Measurements from ENCODE around the gene KRT28.

KRT28 gene, protein sequence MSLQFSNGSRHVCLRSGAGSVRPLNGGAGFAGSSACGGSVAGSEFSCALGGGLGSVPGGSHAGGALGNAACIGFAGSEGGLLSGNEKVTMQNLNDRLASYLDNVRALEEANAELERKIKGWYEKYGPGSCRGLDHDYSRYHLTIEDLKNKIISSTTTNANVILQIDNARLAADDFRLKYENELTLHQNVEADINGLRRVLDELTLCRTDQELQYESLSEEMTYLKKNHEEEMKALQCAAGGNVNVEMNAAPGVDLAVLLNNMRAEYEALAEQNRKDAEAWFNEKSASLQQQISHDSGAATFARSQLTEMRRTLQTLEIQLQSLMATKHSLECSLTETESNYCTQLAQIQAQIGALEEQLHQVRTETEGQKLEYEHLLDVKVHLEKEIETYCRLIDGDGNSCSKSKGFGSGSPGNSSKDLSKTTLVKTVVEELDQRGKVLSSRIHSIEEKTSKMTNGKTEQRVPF

GRCh38 chr17:40799859-40800258 is at the start of gene KRT28:
KRT28 (minus strand) TSS chr17:40799959; CDS start chr17:40799893, 66 bp downstream.
- no peak for DNase-seq (ENCODE audit: low read depth, low spot score)
- Histone ChIP-seq H3K4me3 (ENCODE audit: low read length) (no peak within 1 kb of the TSS), H3K36me3 (ENCODE audit: control insufficient read depth, insufficient read depth, low read length) (no peaks in the 10 kb centered on the region), H3K27me3 (ENCODE audit: control insufficient read depth, insufficient read depth, low read length) (no peaks in the 10 kb centered on the region), H3K4me1 (ENCODE audit: control insufficient read depth, insufficient read depth, low read length) (no peaks in the 10 kb centered on the region), H3K27ac (ENCODE audit: low read length) (no peak within 1 kb of the TSS), H3K9me3 (ENCODE audit: control insufficient read depth, insufficient read depth, low read length) (no peaks in the 10 kb centered on the region)
- no CpG with 5 or more reads among the region's 3 CpGs for WGBS (ENCODE audit: insufficient coverage, insufficient read length)

DNA sequence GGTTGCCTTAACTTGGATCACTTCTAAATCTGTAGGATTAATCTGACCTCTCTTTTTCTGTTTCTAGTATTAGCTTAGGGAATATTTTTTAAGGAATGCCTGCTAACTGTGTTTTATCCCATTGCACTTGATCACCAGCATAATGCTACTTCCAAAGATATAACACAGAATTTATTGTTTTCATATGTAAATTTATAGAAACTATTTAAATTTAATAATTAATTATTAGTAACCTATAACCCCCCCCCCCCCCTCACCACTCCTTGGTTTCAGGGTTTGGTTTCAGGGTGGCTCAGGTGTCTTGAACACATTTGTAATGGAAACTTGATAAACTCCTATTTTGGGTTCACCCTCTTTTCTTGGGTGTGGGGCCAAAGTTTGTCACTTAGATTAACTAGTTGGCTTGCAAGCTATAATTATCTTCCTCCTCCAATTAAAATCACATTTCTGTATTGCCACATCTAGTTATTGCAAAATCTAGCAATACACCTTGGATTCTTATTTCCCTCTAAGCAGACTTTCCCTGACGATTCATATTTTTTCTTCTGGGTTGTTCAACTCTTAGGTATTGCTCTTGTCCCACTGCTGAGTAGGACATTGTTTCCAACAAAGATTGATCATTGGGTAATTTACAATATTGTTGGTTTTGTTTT is 49.0 kb upstream of the KRT28 start:
- H3K4me3 ChIP-seq (ENCODE audit: low read length) = no peak overlapping the region
- H3K36me3 ChIP-seq (ENCODE audit: control insufficient read depth, insufficient read depth, low read length) = no peaks in the 10 kb centered on the region
- H3K27ac ChIP-seq (ENCODE audit: low read length) = no peak overlapping the region
- H3K27me3 ChIP-seq (ENCODE audit: control insufficient read depth, insufficient read depth, low read length) = no peaks in the 10 kb centered on the region
- no peaks in the 10 kb centered on the region for H3K9me3 ChIP-seq (ENCODE audit: control insufficient read depth, insufficient read depth, low read length)
- no peak for DNase-seq (ENCODE audit: low read depth, low spot score)
- no CpG with 5 or more reads among the region's 1 CpG for WGBS (ENCODE audit: insufficient coverage, insufficient read length)
- peaks cover under 1% of the 10 kb centered on the region; the same call in 1 of the 2 replicates for H3K4me1 ChIP-seq (ENCODE audit: control insufficient read depth, insufficient read depth, low read length)

DNA sequence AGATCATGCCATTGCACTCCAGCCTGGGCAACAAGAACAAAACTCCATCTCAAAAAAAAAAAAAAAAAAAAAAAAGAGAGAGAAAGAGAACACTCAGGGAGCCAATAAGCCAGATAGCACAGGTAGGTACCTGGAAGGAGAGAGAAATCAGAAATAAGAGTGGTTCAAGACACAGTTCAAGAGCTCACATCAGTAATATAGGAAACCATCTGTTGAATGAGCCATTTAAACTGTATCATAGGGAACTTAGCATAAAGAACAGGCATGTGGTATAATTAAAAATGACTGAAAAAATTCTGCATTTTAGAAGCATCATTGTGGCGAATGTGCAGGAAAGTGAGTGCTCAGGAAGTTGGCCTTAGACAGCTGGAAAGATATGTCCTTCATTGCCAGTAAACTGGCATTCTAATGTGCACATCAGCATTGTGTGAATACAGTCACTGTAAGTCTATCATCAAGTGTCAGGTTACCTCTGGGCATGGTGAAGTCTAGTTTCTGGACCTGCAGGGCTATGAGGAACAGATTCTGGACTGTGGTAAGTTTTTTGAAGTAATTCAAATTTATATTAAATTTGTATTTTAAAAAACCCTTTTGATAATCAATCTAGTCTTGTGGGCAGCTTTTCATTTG is 46.9 kb upstream of the KRT28 start:
- no peaks in the 10 kb centered on the region for H3K4me1 ChIP-seq (ENCODE audit: control insufficient read depth, insufficient read depth, low read length)
- no peak overlapping the region for H3K27ac ChIP-seq (ENCODE audit: low read length)

GRCh38 chr17:40844671-40845107 is 44.9 kb upstream of the KRT28 start:
- no CpG with 5 or more reads among the region's 4 CpGs for WGBS (ENCODE audit: insufficient coverage, insufficient read length)
- H3K4me3 ChIP-seq (ENCODE audit: low read length) = no peak overlapping the region
- H3K27ac ChIP-seq (ENCODE audit: low read length) = no peak overlapping the region
- H3K27me3 ChIP-seq (ENCODE audit: control insufficient read depth, insufficient read depth, low read length) = no peaks in the 10 kb centered on the region
- DNase-seq (ENCODE audit: low read depth, low spot score) = no peak
- H3K4me1 ChIP-seq (ENCODE audit: control insufficient read depth, insufficient read depth, low read length) = no peaks in the 10 kb centered on the region
- no peaks in the 10 kb centered on the region for H3K9me3 ChIP-seq (ENCODE audit: control insufficient read depth, insufficient read depth, low read length)
- H3K36me3 ChIP-seq (ENCODE audit: control insufficient read depth, insufficient read depth, low read length) = no peaks in the 10 kb centered on the region

More for the DNA sequence above, 46.9 kb upstream of the KRT28 start:
- WGBS (ENCODE audit: insufficient coverage, insufficient read length) = no CpG with 5 or more reads among the region's 1 CpG
- no peak overlapping the region for H3K4me3 ChIP-seq (ENCODE audit: low read length)
- no peaks in the 10 kb centered on the region for H3K27me3 ChIP-seq (ENCODE audit: control insufficient read depth, insufficient read depth, low read length)
- no peaks in the 10 kb centered on the region for H3K36me3 ChIP-seq (ENCODE audit: control insufficient read depth, insufficient read depth, low read length)
- DNase-seq (ENCODE audit: low read depth, low spot score) = no peak
- H3K9me3 ChIP-seq (ENCODE audit: control insufficient read depth, insufficient read depth, low read length) = no peaks in the 10 kb centered on the region

DNA sequence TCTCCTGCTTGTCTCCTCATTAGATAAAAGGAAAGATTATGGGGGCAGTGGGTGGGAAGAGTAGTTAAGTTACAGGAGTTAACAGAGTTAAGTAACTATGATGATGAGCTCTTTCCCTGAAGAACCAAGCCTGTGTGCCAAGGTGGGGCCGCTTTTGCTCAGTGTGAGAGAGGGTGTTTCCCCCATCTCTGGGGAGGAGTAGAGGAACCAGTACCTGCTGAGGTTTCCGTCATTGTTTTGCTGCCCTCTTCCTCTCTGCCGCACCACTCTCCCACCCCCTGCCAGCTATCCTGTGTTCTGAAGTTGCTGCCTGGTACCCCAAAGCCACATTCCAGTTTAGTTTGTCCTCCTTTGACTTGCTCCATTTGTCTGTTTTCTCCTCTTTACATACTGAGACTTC is 43.5 kb upstream of the KRT28 start:
- H3K27me3 ChIP-seq (ENCODE audit: control insufficient read depth, insufficient read depth, low read length) = no peaks in the 10 kb centered on the region
- no CpG with 5 or more reads among the region's 3 CpGs for WGBS (ENCODE audit: insufficient coverage, insufficient read length)
- no peak overlapping the region for H3K27ac ChIP-seq (ENCODE audit: low read length)
- no peaks in the 10 kb centered on the region for H3K4me1 ChIP-seq (ENCODE audit: control insufficient read depth, insufficient read depth, low read length)
- H3K36me3 ChIP-seq (ENCODE audit: control insufficient read depth, insufficient read depth, low read length) = no peaks in the 10 kb centered on the region
- H3K4me3 ChIP-seq (ENCODE audit: low read length) = no peak overlapping the region
- no peaks in the 10 kb centered on the region for H3K9me3 ChIP-seq (ENCODE audit: control insufficient read depth, insufficient read depth, low read length)
- no peak for DNase-seq (ENCODE audit: low read depth, low spot score)

DNA sequence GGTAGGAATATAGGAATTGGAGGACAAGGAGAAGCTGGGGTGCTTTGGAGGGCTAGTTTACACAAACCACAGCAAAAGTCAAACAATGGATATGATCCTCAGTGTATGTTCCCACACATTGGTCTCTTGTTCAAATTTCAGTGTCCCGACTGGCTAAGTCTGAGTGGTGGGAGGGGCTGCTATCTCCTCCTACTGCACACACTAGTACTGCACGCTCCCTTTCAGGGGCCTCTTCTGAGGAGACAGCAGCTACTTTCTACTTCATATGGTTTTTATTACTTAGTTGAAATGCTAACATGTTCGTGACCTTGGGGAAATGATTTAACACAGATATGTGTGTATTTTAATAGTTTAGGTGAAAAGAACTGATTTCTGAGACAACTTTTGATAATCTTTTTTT is 41.5 kb upstream of the KRT28 start:
- no peak overlapping the region for H3K4me3 ChIP-seq (ENCODE audit: low read length)
- H3K9me3 ChIP-seq (ENCODE audit: control insufficient read depth, insufficient read depth, low read length) = no peaks in the 10 kb centered on the region
- no CpG with 5 or more reads among the region's 3 CpGs for WGBS (ENCODE audit: insufficient coverage, insufficient read length)
- H3K36me3 ChIP-seq (ENCODE audit: control insufficient read depth, insufficient read depth, low read length) = no peaks in the 10 kb centered on the region
- no peak for DNase-seq (ENCODE audit: low read depth, low spot score)
- H3K4me1 ChIP-seq (ENCODE audit: control insufficient read depth, insufficient read depth, low read length) = no peaks in the 10 kb centered on the region
- H3K27me3 ChIP-seq (ENCODE audit: control insufficient read depth, insufficient read depth, low read length) = no peaks in the 10 kb centered on the region
- H3K27ac ChIP-seq (ENCODE audit: low read length) = no peak overlapping the region

GRCh38 chr17:40839194-40839593 is 39.4 kb upstream of the KRT28 start:
- H3K9me3 ChIP-seq (ENCODE audit: control insufficient read depth, insufficient read depth, low read length) = no peaks in the 10 kb centered on the region
- H3K4me1 ChIP-seq (ENCODE audit: control insufficient read depth, insufficient read depth, low read length) = no peaks in the 10 kb centered on the region
- H3K27me3 ChIP-seq (ENCODE audit: control insufficient read depth, insufficient read depth, low read length) = no peaks in the 10 kb centered on the region
- DNase-seq (ENCODE audit: low read depth, low spot score) = no peak
- no peak overlapping the region for H3K27ac ChIP-seq (ENCODE audit: low read length)
- no peak overlapping the region for H3K4me3 ChIP-seq (ENCODE audit: low read length)
- no peaks in the 10 kb centered on the region for H3K36me3 ChIP-seq (ENCODE audit: control insufficient read depth, insufficient read depth, low read length)
- no CpG with 5 or more reads among the region's 3 CpGs for WGBS (ENCODE audit: insufficient coverage, insufficient read length)

DNA sequence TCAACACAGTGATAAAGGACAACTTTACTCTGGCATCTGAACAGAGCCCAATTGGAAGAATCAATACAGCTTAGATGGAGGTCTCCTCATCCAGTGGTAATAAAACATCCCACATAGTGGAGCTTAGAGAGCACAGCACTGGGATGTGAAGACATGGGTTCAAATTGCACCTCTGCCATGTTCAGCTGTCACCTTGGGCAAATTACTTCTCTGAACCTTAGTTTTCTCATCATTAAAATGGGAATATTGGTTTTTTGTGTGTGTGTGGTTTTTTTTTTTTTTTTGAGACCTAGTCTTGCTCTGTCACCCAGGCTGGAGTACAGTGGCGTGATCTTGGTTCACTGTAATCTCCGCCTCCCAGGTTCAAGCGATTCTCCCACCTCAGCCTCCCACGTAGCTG is 36.3 kb upstream of the KRT28 start:
- no peaks in the 10 kb centered on the region for H3K27me3 ChIP-seq (ENCODE audit: control insufficient read depth, insufficient read depth, low read length)

DNA sequence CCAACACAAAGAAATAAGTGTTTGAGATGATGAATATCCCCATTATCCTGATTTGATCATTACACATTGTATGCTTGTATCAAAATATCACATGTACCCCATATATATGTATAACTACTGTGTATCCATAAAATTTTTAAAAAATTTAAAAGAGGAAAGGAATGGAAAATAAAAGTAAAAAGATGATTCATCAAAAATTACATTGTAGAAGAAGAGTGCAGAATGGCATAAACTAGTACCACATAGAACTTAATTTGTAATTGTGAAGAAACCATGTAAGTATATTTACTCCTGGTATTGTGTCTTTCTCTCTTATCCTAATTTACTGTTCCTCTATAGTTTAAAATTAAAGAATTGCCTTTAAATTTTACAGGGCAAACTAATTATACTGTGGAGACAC is 34.1 kb upstream of the KRT28 start:
- Histone ChIP-seq H3K27me3 (ENCODE audit: control insufficient read depth, insufficient read depth, low read length) (no peaks in the 10 kb centered on the region), H3K4me1 (ENCODE audit: control insufficient read depth, insufficient read depth, low read length) (no peaks in the 10 kb centered on the region), H3K9me3 (ENCODE audit: control insufficient read depth, insufficient read depth, low read length) (no peaks in the 10 kb centered on the region), H3K4me3 (ENCODE audit: low read length) (no peak overlapping the region), H3K36me3 (ENCODE audit: control insufficient read depth, insufficient read depth, low read length) (no peaks in the 10 kb centered on the region), H3K27ac (ENCODE audit: low read length) (no peak overlapping the region)
- no peak for DNase-seq (ENCODE audit: low read depth, low spot score)

More for the DNA sequence above, 36.3 kb upstream of the KRT28 start:
- no peaks in the 10 kb centered on the region for H3K4me1 ChIP-seq (ENCODE audit: control insufficient read depth, insufficient read depth, low read length)
- DNase-seq (ENCODE audit: low read depth, low spot score) = no peak
- H3K9me3 ChIP-seq (ENCODE audit: control insufficient read depth, insufficient read depth, low read length) = no peaks in the 10 kb centered on the region
- WGBS (ENCODE audit: insufficient coverage, insufficient read length) = no CpG with 5 or more reads among the region's 4 CpGs
- no peak overlapping the region for H3K27ac ChIP-seq (ENCODE audit: low read length)
- no peaks in the 10 kb centered on the region for H3K36me3 ChIP-seq (ENCODE audit: control insufficient read depth, insufficient read depth, low read length)
- no peak overlapping the region for H3K4me3 ChIP-seq (ENCODE audit: low read length)

DNA sequence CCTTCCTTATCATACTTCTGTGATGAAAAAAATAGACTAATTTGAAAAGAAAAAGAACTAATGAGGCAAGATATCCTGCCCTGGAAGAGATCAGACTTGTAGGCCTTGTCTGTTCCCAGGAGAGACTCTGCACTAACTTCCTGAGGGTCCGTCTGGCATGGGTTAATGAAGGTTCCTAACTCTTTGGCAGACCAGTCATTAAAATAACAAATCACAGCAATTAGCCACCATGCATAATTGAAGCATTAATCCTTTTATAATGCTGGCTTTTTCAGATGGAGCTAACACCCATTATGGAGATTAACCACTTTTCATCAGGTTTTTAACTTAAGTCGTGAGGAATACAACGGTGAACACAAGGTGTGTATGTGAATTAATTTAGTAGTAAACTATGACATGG is 33.1 kb upstream of the KRT28 start:
- H3K27ac ChIP-seq (ENCODE audit: low read length) = no peak overlapping the region
- WGBS (ENCODE audit: insufficient coverage, insufficient read length) = no CpG with 5 or more reads among the region's 3 CpGs
- H3K36me3 ChIP-seq (ENCODE audit: control insufficient read depth, insufficient read depth, low read length) = no peaks in the 10 kb centered on the region
- H3K4me3 ChIP-seq (ENCODE audit: low read length) = no peak overlapping the region
- H3K4me1 ChIP-seq (ENCODE audit: control insufficient read depth, insufficient read depth, low read length) = no peaks in the 10 kb centered on the region
- H3K9me3 ChIP-seq (ENCODE audit: control insufficient read depth, insufficient read depth, low read length) = no peaks in the 10 kb centered on the region
- DNase-seq (ENCODE audit: low read depth, low spot score) = no peak
- H3K27me3 ChIP-seq (ENCODE audit: control insufficient read depth, insufficient read depth, low read length) = no peaks in the 10 kb centered on the region
